RWPE1 (cell line): Measurements from ENCODE around the gene INTS15.

Source experiments
- CTCF ChIA-PET: fragments of 350-600 bp; sonication (Branson Sonifier 250); formaldehyde crosslinking; extraction: SDS; loops from one replicate; lab custom pipeline; 2021; lab: Yijun Ruan, JAX
- POLR2A ChIA-PET: fragments of 400-600 bp; formaldehyde crosslinking; extraction: SDS; loops from one replicate; lab custom pipeline; 2020; ENCODE audit warnings: antibody characterized with exemption; ENCODE audit not compliant: low non-redundant PET; lab: Yijun Ruan, JAX
- DNase-seq: peaks from one replicate; pipeline ENCODE4 v3.0.0; 2012; ENCODE audit warnings: low spot score
- H3K27ac ChIP-seq: fragments of 450-650 bp; 2 replicates; pipeline ENCODE4 v1.5.1; 2017
- CTCF ChIP-seq: fragments of 450-650 bp; conservative IDR thresholded peaks from 2 replicates; pipeline ENCODE4 v1.5.1; 2017; ENCODE audit warnings: low read depth, mild to moderate bottlenecking

INTS15 gene

GRCh38 chr7:6653071-6654003 lies 63.5 kb downstream of the INTS15 start:
- H3K27ac ChIP-seq = no peak overlapping the region
- CTCF ChIA-PET = interaction anchor here (0.6 kb wide), 1 partner anchor 14 kb away, joined by 3 read pairs; no protein-coding TSS in a partner anchor
- no peak for TF ChIP-seq CTCF
- POLR2A ChIA-PET = no interaction called here
- DNase-seq = no peak

GRCh38 chr7:6654113-6654841 lies 64.5 kb downstream of the INTS15 start:
- POLR2A ChIA-PET = no interaction called here
- no peak for TF ChIP-seq CTCF
- H3K27ac ChIP-seq = no peak overlapping the region
- no peak for DNase-seq
- CTCF ChIA-PET = no interaction called here

DNA sequence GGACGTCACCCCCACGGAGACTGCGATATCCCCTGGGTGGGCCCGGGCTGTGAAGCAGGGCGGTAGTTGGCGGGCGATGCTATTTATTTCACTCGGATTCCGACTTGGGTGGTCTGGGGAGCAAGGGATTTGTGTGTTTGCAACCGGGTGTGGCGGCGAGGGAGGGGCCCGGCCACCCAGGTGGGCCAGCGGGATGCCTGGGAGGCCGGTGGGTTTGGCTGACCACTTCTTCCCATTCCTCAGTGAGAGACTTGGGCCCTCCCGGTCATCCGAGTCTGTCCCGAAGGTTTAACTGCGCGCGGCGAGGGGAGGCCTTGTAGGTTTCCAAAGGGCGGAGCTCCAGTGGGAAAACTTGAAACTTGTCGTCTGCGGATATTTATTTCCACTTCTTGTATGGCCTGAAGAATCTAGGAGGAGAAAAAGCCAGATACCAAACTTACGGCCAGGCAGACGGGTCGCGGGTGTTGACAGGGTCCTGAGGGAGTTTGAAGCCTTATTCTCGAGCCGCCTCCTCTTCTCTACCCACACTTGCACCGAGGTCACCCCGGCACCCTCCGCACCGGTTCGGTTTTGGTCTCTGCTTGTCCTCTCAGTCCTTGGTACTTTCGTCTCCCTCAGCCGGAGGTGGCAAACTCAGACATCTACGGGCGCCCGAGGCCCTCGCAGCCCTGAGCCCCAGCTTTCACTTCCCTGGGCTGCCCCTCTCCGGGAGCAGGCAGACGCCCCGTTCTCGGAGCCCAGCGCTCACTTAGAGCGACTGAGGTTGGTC lies 65.2 kb downstream of the INTS15 start:
- CTCF ChIA-PET = no interaction called here
- POLR2A ChIA-PET = no interaction called here
- no peak for TF ChIP-seq CTCF
- H3K27ac ChIP-seq = no peak overlapping the region
- no peak for DNase-seq

- H3K27ac ChIP-seq = no peak overlapping the region
- ChIA-PET POLR2A (no interaction called here), CTCF (no interaction called here)
- no peak for DNase-seq
- TF ChIP-seq CTCF = no peak
Observed at GRCh38 chr7:6655636-6656385, 66.0 kb downstream of the INTS15 start.

DNA sequence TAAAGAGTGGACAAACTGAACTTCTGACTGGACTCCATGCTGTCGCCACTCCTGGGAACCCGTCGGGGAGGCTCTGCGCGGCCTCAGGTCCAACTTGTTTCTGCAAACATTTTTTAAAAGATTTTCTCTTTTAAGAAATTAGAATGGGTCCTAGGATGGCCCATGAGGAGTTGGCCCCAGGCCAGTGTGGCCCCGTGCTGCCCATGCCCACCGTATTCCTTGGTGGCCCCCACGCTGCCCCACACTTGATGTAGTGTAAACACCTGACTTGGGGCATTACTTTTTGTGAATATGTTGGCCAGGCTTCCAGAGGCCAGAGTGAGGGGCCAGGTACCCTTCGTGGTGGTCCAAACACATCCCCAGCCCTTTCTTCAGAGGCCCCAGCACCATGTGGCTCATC lies 66.6 kb downstream of the INTS15 start:
- POLR2A ChIA-PET = no interaction called here

More for the DNA sequence above, 66.6 kb downstream of the INTS15 start:
- no peak overlapping the region for H3K27ac ChIP-seq
- DNase-seq = no peak
- no peak for TF ChIP-seq CTCF
- CTCF ChIA-PET = no interaction called here
